ENCODE measurements around the gene C22orf39.
"Not testable (repeated sequence)": the region's sequence is repeated elsewhere in the genome, so short reads cannot be mapped to it uniquely, and the experiment has no call there.

Gene C22orf39

GRCh38 chr22:19450363-19451175 is 3.1 kb upstream of the C22orf39 start:
- in situ Hi-C loops (cut with MboI; ENCODE audit: low pct_unique_long_range_greater_than_20kb, low sequenced_read_pairs, unreplicated experiment) = no loop called here
- TF ChIP-seq, protein P1, sequence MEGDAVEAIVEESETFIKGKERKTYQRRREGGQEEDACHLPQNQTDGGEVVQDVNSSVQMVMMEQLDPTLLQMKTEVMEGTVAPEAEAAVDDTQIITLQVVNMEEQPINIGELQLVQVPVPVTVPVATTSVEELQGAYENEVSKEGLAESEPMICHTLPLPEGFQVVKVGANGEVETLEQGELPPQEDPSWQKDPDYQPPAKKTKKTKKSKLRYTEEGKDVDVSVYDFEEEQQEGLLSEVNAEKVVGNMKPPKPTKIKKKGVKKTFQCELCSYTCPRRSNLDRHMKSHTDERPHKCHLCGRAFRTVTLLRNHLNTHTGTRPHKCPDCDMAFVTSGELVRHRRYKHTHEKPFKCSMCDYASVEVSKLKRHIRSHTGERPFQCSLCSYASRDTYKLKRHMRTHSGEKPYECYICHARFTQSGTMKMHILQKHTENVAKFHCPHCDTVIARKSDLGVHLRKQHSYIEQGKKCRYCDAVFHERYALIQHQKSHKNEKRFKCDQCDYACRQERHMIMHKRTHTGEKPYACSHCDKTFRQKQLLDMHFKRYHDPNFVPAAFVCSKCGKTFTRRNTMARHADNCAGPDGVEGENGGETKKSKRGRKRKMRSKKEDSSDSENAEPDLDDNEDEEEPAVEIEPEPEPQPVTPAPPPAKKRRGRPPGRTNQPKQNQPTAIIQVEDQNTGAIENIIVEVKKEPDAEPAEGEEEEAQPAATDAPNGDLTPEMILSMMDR (IDR thresholded peaks at IDR 0.05; ENCODE audit: extremely low read depth, insufficient read depth, missing control alignments) = no peak
- DNase-seq (ENCODE audit: low spot score) = no peak

- no peak for DNase-seq (ENCODE audit: low spot score)
- in situ Hi-C loops (cut with MboI; ENCODE audit: low pct_unique_long_range_greater_than_20kb, low sequenced_read_pairs, unreplicated experiment) = no loop called here
- TF ChIP-seq, protein P1 (IDR thresholded peaks at IDR 0.05; ENCODE audit: extremely low read depth, insufficient read depth, missing control alignments) = no peak
Observed at GRCh38 chr22:19449422-19449767, 1.9 kb upstream of the C22orf39 start.

DNA sequence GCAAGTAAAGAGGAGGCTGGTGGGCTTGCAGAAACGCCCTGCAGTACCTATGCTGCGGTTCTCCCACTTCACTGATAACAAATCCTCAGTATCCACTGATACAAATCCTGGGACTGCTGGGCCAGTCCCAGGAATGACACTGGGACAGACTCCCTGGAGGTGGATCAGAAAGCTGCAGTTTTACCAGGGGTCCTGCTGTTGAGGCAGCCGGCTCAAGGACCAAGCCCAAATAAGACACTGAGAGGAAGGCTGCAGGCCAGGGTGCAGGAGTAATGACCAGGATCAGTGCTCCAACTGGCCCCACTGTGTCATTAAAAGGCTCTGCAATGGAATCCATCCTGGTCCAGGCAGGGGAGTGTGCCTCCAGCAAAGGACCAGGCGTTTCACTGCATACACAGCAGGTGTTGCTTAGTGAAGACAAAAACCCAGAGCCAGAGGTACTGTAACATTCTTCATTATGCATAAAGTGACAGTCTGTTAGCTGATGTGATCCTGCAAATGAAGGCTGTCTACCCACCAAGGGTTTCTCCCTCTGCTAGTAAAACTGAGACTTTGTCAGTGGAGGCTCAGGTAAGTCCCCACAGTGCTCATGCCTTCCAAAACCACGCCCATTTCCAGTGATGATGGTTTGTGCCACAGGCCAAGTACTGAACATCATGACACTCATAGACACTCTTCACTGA is 1.4 kb upstream of the C22orf39 start:
- peak; percentile 70 for DNase-seq (ENCODE audit: low spot score)
- in situ Hi-C loops (cut with MboI; ENCODE audit: low pct_unique_long_range_greater_than_20kb, low sequenced_read_pairs, unreplicated experiment) = no loop called here

GRCh38 chr22:19448076-19448607 is 631 bp upstream of the C22orf39 start:
- TF ChIP-seq, protein P1 (IDR thresholded peaks at IDR 0.05; ENCODE audit: extremely low read depth, insufficient read depth, missing control alignments) = no peak
- peak; percentile 80 for DNase-seq (ENCODE audit: low spot score)
- in situ Hi-C loops (cut with MboI; ENCODE audit: low pct_unique_long_range_greater_than_20kb, low sequenced_read_pairs, unreplicated experiment) = no loop called here

More for the DNA sequence above, 1.4 kb upstream of the C22orf39 start:
- TF ChIP-seq, protein P1 (IDR thresholded peaks at IDR 0.05; ENCODE audit: extremely low read depth, insufficient read depth, missing control alignments) = no peak

DNA sequence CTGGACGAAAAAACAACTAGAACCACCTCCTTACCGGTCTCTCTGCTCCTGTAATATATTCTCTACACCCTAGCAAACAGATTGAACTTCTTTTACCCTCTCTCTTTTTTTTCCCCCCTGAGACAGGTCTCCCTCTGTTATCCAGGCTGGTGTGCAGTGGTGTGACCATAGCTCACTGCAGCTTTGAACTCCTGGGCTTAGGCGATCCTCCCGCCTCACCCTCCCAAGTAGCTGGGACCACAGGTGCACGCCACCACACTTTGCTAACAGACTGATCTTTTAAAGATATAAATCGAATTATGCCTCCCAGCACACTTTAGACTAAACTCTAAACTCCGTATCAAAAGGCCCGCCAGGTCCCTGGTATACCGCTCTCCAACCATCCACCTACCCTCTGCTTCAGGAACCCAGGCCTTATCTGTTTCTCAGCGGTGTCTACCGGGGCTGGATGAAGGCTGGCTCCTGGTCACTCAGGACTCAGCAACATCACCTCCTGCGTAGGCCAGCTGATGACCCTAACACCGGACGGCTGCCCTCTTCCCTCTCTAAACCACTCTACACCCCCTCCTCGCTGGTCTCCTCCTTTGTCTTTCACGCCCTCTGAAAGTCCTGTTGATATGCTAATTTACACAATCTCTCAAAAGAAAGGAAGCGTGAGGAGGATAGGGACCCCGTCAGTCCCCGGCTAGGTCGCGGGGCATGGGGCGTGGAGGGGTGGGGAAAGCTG is 745 bp downstream of the C22orf39 start:
- in situ Hi-C loops (cut with MboI; ENCODE audit: low pct_unique_long_range_greater_than_20kb, low sequenced_read_pairs, unreplicated experiment) = no loop called here
- no peak for DNase-seq (ENCODE audit: low spot score)
- TF ChIP-seq, protein P1 (IDR thresholded peaks at IDR 0.05; ENCODE audit: extremely low read depth, insufficient read depth, missing control alignments) = no peak

GRCh38 chr22:19445279-19445982 is 2.1 kb downstream of the C22orf39 start:
- DNase-seq (ENCODE audit: low spot score); in situ Hi-C loops (cut with MboI; ENCODE audit: low pct_unique_long_range_greater_than_20kb, low sequenced_read_pairs, unreplicated experiment): not testable (repeated sequence)
